GM12878 (cell line): ENCODE results near the gene PAM. TPM values are rescaled to one million over a fixed set of nuclear protein-coding genes. Genes with fewer than 3 reads are reported as not detected.

Experiments
- ATAC-seq: fragments of 200-7000 bp; cut with Tn5 transposase; 3 replicates; pipeline ENCODE4 v1.9.1; 2020; ENCODE audit warnings: mild to moderate bottlenecking, moderate library complexity
- BruUV-seq: library from RNA; stranded (reverse); fragments of 400-500 nt; replicated peaks from 2 replicates; lab custom pipeline; 2021; lab: Mats Ljungman, UMichigan
- CTCF ChIA-PET: fragments of 300-600 bp; sonication (Branson Sonifier 250); formaldehyde crosslinking; extraction: SDS; loops from one replicate; lab custom pipeline; 2021; ENCODE audit warnings: inconsistent platforms; lab: Yijun Ruan, JAX
- POLR2A ChIA-PET: fragments of 350-600 bp; formaldehyde crosslinking; extraction: SDS; loops from one replicate; lab custom pipeline; 2021; ENCODE audit warnings: inconsistent platforms; lab: Charles Lee
- RAD21 ChIA-PET: fragments of 300-600 bp; sonication (Branson Sonifier 250); formaldehyde crosslinking; loops from one replicate; lab custom pipeline; 2023; ENCODE audit warnings: antibody characterized with exemption; ENCODE audit not compliant: unreplicated experiment; lab: Charles Lee
- SMC1A ChIA-PET: fragments of 300-600 bp; sonication (Branson Sonifier 250); formaldehyde crosslinking; loops from one replicate; lab custom pipeline; 2023; ENCODE audit not compliant: unreplicated experiment, uncharacterized antibody; lab: Charles Lee
- DNase-seq: peaks from one replicate; pipeline ENCODE4 v3.0.0-alpha.2; 2011; ENCODE audit warnings: low read depth, low spot score
- FAIRE-seq: peaks from 3 replicates; lab custom pipeline; 2011; peaks lifted over from hg19 to GRCh38; lab: Jason Lieb, UNC
- H2AFZ ChIP-seq: 2 replicates; pipeline ENCODE4 v1.6.0; 2011; ENCODE audit warnings: low read depth, low read length, control low read depth; ENCODE audit not compliant: control insufficient read depth
- H3K27ac ChIP-seq: 2 replicates; pipeline ENCODE4 v1.5.1; 2011; ENCODE audit warnings: control low read depth; ENCODE audit not compliant: control insufficient read depth, insufficient read depth
- H3K27me3 ChIP-seq, 2 experiments: replicated peaks in 1 of 2; 2 replicates each; pipeline versions ENCODE4 v1.6.0 to v1.6.1; 2011; ENCODE audit warnings: low read length in 1 of 2; ENCODE audit not compliant: control insufficient read depth in 2 of 2, insufficient read depth in 2 of 2
- H3K36me3 ChIP-seq, 2 experiments: 2 replicates each; pipeline ENCODE4 v1.5.1; 2011; ENCODE audit warnings: low read length in 1 of 2; ENCODE audit not compliant: control insufficient read depth in 2 of 2, insufficient read depth in 2 of 2
- H3K4me1 ChIP-seq: 2 replicates; pipeline ENCODE4 v1.6.1; 2011; ENCODE audit warnings: mild to moderate bottlenecking, low read length, moderate library complexity, mixed read lengths; ENCODE audit not compliant: control insufficient read depth, insufficient read depth
- H3K4me2 ChIP-seq: 2 replicates; pipeline ENCODE4 v1.6.0; 2011; ENCODE audit warnings: control low read depth; ENCODE audit not compliant: control insufficient read depth, insufficient read depth
- H3K4me3 ChIP-seq: fragments of 200-600 bp; sonication (generic); 2 replicates; pipeline ENCODE4 v1.5.1; 2016
- H3K79me2 ChIP-seq: 2 replicates; pipeline ENCODE4 v1.6.0; 2011; ENCODE audit warnings: low read length; ENCODE audit not compliant: control insufficient read depth, insufficient read depth
- H3K9ac ChIP-seq: 2 replicates; pipeline ENCODE4 v1.8.0; 2011; ENCODE audit warnings: low read length, control low read depth, mixed read lengths; ENCODE audit not compliant: control insufficient read depth, insufficient read depth
- H3K9me3 ChIP-seq: replicated peaks from 3 replicates; pipeline ENCODE4 v1.5.1; 2011; ENCODE audit warnings: mild to moderate bottlenecking, low read length; ENCODE audit not compliant: control insufficient read depth, insufficient read depth
- H4K20me1 ChIP-seq: 2 replicates; pipeline ENCODE4 v1.6.0; 2011; ENCODE audit not compliant: control insufficient read depth, insufficient read depth
- SMAD1 ChIP-seq: fragments of 450-650 bp; IDR thresholded peaks from 2 replicates; pipeline ENCODE4 v1.6.1; 2018; ENCODE audit warnings: mild to moderate bottlenecking, low read depth; ENCODE audit not compliant: partially characterized antibody
- YBX1 ChIP-seq: fragments of 450-650 bp; IDR thresholded peaks from 2 replicates; pipeline ENCODE4 v1.6.1; 2016; ENCODE audit warnings: antibody characterized with exemption
- WGBS: methylation state at CpG from one replicate; pipeline ENCODE4 v1.1.6; 2016; ENCODE audit warnings: low lambda C conversion rate; ENCODE audit not compliant: insufficient replicate concordance, insufficient coverage; ENCODE audit errors: missing lambda C conversion rate; 5-methylcytosine and 5-hydroxymethylcytosine counted together
- in situ Hi-C: fragments of 300-500 bp; cut with MboI; formaldehyde crosslinking; loops from 9 replicates; pipeline ENCODE4 v1.14.3; 2018; ENCODE audit warnings: mixed read lengths
- intact Hi-C: fragments of 100-400 bp; cut with micrococcal nuclease; formaldehyde crosslinking; loops from one replicate; pipeline ENCODE4 v1.14.2; 2022; ENCODE audit not compliant: unreplicated experiment
- polyA plus RNA-seq, 11 experiments: library from polyadenylated mRNA; depleted of rRNA in 4 of 11; unstranded in 6 of 11; stranded (reverse) in 5 of 11; fragments of >200 nt; fragmentation: Nextera tagmentation in 4 of 11; fragmentation: Illumina TruSeq in 1 of 11; extraction: Ambion mirVana in 4 of 11; extraction: Trizol in 1 of 11; gene quantifications; 1 replicate in 1 of 11; 2 replicates in 10 of 11; pipeline versions ENCODE4 v1.2.1 to v1.2.3, GENCODE V29; 2011 to 2016; ENCODE audit warnings: inconsistent platforms in 2 of 11, missing spikeins in 2 of 11, low read depth in 1 of 11
- total RNA-seq, 4 experiments: library from RNA; depleted of rRNA in 3 of 4; stranded (reverse); fragments of >200 nt in 3 of 4; fragmentation: Illumina TruSeq in 1 of 4; extraction: Trizol in 1 of 4; gene quantifications; 2 replicates each; pipeline versions ENCODE4 v1.2.1 to v1.2.3, GENCODE V29; 2013 to 2021
- TF ChIP-seq, protein P1 (sequence below): fragments of 450-650 bp; IDR thresholded peaks from 2 replicates; pipeline ENCODE4 v1.6.1; 2018; ENCODE audit warnings: borderline replicate concordance, mild to moderate bottlenecking; ENCODE audit not compliant: partially characterized antibody
- TF ChIP-seq, protein P2 (sequence below): fragments of 450-650 bp; IDR thresholded peaks from 2 replicates; pipeline ENCODE4 v1.6.1; 2014; ENCODE audit warnings: mild to moderate bottlenecking
- TF ChIP-seq, protein P3 (sequence below): fragments of 450-650 bp; formaldehyde crosslinking; IDR thresholded peaks from 2 replicates; pipeline ENCODE4 v1.4.0; 2022; ENCODE audit warnings: mild to moderate bottlenecking, moderate library complexity

The PAM gene
- total and polyA plus RNA-seq, 10 of the 15 experiments (the other 5 are each of a cell fraction or from before 2014, with no cell fraction given), result 5.5 to 72.5 (median 15.4) TPM

DNA sequence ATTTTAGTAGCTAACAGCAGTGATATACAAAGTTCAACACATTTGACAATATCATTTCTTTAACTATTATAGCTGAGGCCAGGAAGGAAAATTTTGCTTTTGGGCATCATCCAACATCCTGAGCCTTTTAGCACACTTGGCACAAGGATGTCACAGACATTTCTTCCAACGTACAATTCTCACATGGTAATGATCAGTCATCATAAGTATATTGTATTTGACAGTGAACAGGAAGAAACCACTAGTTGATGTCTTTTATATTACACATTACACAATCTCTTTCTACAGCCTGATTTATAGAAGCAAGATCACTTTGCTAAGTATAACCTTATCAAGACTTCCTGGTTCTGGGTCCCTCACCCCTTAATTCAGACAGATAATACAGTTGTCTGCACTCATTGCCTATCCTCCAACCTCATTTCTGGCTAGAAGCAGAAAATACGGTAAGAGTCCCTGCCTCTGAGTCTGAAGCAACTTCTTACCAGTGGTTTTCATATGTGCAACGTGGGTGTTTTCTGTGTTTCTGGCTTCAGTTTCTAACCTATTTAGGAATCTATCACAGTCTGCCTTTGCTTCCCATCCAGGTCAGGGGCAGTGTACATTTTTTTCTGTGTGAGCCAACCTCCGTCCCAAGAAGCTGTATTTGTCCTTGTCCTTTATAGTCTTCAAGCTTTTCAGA lies 167.8 kb downstream of the PAM start (continued):
- TF ChIP-seq, protein P1, sequence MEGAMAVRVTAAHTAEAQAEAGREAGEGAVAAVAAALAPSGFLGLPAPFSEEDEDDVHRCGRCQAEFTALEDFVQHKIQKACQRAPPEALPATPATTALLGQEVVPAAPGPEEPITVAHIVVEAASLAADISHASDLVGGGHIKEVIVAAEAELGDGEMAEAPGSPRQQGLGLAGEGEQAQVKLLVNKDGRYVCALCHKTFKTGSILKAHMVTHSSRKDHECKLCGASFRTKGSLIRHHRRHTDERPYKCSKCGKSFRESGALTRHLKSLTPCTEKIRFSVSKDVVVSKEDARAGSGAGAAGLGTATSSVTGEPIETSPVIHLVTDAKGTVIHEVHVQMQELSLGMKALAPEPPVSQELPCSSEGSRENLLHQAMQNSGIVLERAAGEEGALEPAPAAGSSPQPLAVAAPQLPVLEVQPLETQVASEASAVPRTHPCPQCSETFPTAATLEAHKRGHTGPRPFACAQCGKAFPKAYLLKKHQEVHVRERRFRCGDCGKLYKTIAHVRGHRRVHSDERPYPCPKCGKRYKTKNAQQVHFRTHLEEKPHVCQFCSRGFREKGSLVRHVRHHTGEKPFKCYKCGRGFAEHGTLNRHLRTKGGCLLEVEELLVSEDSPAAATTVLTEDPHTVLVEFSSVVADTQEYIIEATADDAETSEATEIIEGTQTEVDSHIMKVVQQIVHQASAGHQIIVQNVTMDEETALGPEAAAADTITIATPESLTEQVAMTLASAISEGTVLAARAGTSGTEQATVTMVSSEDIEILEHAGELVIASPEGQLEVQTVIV, result no peak
- TF ChIP-seq, protein P2, sequence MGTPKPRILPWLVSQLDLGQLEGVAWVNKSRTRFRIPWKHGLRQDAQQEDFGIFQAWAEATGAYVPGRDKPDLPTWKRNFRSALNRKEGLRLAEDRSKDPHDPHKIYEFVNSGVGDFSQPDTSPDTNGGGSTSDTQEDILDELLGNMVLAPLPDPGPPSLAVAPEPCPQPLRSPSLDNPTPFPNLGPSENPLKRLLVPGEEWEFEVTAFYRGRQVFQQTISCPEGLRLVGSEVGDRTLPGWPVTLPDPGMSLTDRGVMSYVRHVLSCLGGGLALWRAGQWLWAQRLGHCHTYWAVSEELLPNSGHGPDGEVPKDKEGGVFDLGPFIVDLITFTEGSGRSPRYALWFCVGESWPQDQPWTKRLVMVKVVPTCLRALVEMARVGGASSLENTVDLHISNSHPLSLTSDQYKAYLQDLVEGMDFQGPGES, result no peak
- TF ChIP-seq, protein P3, sequence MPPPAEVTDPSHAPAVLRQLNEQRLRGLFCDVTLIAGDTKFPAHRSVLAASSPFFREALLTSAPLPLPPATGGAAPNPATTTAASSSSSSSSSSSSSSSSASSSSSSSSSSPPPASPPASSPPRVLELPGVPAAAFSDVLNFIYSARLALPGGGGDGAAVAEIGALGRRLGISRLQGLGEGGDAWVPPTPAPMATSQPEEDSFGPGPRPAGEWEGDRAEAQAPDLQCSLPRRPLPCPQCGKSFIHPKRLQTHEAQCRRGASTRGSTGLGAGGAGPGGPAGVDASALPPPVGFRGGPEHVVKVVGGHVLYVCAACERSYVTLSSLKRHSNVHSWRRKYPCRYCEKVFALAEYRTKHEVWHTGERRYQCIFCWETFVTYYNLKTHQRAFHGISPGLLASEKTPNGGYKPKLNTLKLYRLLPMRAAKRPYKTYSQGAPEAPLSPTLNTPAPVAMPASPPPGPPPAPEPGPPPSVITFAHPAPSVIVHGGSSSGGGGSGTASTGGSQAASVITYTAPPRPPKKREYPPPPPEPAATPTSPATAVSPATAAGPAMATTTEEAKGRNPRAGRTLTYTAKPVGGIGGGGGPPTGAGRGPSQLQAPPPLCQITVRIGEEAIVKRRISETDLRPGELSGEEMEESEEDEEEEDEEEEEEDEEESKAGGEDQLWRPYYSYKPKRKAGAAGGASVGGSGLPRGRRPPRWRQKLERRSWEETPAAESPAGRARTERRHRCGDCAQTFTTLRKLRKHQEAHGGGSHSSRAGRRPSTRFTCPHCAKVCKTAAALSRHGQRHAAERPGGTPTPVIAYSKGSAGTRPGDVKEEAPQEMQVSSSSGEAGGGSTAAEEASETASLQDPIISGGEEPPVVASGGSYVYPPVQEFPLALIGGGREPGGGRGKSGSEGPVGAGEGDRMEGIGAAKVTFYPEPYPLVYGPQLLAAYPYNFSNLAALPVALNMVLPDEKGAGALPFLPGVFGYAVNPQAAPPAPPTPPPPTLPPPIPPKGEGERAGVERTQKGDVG, result no peak

DNA sequence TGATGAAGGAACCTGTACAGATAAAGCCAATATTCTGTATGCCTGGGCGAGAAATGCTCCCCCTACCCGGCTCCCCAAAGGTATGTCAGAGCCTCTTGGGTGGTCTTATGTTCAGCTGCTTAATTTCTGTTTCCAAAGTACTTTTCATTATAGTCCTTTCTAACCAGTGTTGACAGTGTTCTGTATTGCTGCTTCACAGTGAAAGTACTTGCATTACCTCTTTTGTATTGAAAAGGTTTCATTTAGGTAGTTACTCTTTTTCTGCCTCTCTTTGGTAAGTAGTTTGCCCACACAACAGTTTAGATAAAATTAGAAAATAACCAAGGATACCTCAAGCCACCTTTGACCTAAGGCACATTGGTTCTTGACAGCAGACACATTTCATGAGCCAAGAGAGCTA lies 169.9 kb downstream of the PAM start:
- no peak for DNase-seq
- Histone ChIP-seq H3K9ac (no peak overlapping the region), H3K9me3 (no peaks in the 10 kb centered on the region), H3K4me3 (no peak overlapping the region), H3K27ac (no peak overlapping the region), H4K20me1 (no peaks in the 10 kb centered on the region), H3K27me3 (no peaks in the 10 kb centered on the region), H3K4me2 (no peak overlapping the region), H3K36me3 (peaks cover 0 to 2% of the 10 kb centered on the region in 2 experiments; a peak in 2 of 4 replicates), H3K4me1 (no peaks in the 10 kb centered on the region), H3K79me2 (no peaks in the 10 kb centered on the region), H2AFZ (no peak overlapping the region)
- CTCF ChIA-PET, result no interaction called here
- intact Hi-C loops, result no loop called here
- TF ChIP-seq SMAD1 (no peak), YBX1 (no peak)
- POLR2A ChIA-PET, result no interaction called here
- SMC1A ChIA-PET, result interaction anchor here (0.6 to 1.5 kb wide), 4 partner anchors 9 to 106 kb away, joined by 3 to 5 read pairs (median 4); no protein-coding TSS in a partner anchor
- BruUV-seq, result no TSS peak
- RAD21 ChIA-PET, result no interaction called here
- WGBS, result 83% methylated on average over 2 of the region's 2 CpGs
- in situ Hi-C loops, result no loop called here
- no peak for FAIRE-seq
- no peak for ATAC-seq
